GM12878 (cell line): ENCODE measurements around the gene SAMD3.

Experiments
- CHD1 ChIP-seq: IDR thresholded peaks from 2 replicates; pipeline ENCODE4 v1.6.1; 2012; ENCODE audit warnings: low read depth, low read length, improper control_type of control experiment
- EZH2 ChIP-seq: IDR thresholded peaks from 2 replicates; pipeline ENCODE4 v1.6.1; 2012; ENCODE audit warnings: low read depth, mild to moderate bottlenecking, control low read depth, inconsistent platforms, low read length, borderline replicate concordance; ENCODE audit not compliant: control insufficient read depth
- JUNB ChIP-seq: IDR thresholded peaks from 2 replicates; pipeline ENCODE4 v1.6.1; 2016; ENCODE audit warnings: antibody characterized with exemption, mild to moderate bottlenecking
- JUND ChIP-seq: IDR thresholded peaks from 2 replicates; pipeline ENCODE4 v1.6.1; 2012; ENCODE audit warnings: low read depth, mild to moderate bottlenecking, low read length, improper control_type of control experiment, moderate library complexity
- NBN ChIP-seq: fragments of 450-650 bp; IDR thresholded peaks from 2 replicates; pipeline ENCODE4 v1.6.1; 2016
- POLR2A ChIP-seq: IDR thresholded peaks from 2 replicates; pipeline ENCODE4 v1.6.1; 2011; ENCODE audit warnings: low read depth, mild to moderate bottlenecking, low read length
- POU2F2 ChIP-seq: IDR thresholded peaks from 3 replicates; pipeline ENCODE4 v1.6.1; 2011; ENCODE audit warnings: low read depth, mild to moderate bottlenecking, low read length, borderline replicate concordance
- RB1 ChIP-seq: fragments of 450-650 bp; formaldehyde crosslinking; IDR thresholded peaks from 2 replicates; pipeline ENCODE4 v1.6.1; 2017; ENCODE audit warnings: mild to moderate bottlenecking, borderline replicate concordance
- SREBF2 ChIP-seq: IDR thresholded peaks from 2 replicates; pipeline ENCODE4 v1.6.1; 2012; ENCODE audit warnings: mild to moderate bottlenecking, low read length
- TARDBP ChIP-seq: IDR thresholded peaks from 2 replicates; pipeline ENCODE4 v1.6.1; 2016; ENCODE audit warnings: borderline replicate concordance
- TF ChIP-seq, protein P1 (sequence below), 3 experiments: IDR thresholded peaks in 2 of 3; conservative IDR thresholded peaks in 1 of 3; 2 replicates each; pipeline ENCODE4 v1.5.1; 2011; ENCODE audit warnings: low read depth in 3 of 3, low read length in 3 of 3, mild to moderate bottlenecking in 3 of 3, control low read depth in 2 of 3, moderate library complexity in 2 of 3, inconsistent platforms in 1 of 3, mixed read lengths in 1 of 3; ENCODE audit not compliant: control insufficient read depth in 2 of 3, insufficient read depth in 1 of 3; ENCODE audit errors: extremely low read depth in 1 of 3
- TF ChIP-seq, protein P2 (sequence below): fragments of 450-650 bp; IDR thresholded peaks from 2 replicates; pipeline ENCODE4 v1.6.1; 2016; ENCODE audit warnings: mild to moderate bottlenecking, moderate library complexity, borderline replicate concordance

DNA sequence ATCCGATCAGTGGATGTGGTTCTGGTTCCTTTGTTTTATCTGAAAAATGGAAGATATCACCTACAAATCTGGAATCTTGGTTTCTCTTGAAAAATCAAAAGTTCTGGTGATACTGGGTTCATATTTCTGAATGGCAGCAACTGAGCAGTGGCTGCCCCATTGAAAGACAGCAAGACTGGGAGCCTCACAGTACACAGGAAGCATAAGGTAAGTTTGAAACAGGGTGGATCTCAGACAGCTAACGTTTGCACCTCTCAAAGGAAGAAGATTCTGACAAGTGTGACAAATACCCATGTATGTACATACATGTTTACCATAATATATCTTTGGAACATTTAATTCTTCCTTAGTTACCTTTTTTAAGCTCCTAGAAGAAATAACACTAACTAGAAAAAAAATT, at the start of gene SAMD3:
- TF ChIP-seq RB1 (no peak), EZH2 (no peak), NBN (no peak), SREBF2 (no peak), JUNB (no peak), JUND (no peak), POU2F2 (no peak), CHD1 (no peak), POLR2A (no peak), TARDBP (no peak)
- TF ChIP-seq, protein P1, sequence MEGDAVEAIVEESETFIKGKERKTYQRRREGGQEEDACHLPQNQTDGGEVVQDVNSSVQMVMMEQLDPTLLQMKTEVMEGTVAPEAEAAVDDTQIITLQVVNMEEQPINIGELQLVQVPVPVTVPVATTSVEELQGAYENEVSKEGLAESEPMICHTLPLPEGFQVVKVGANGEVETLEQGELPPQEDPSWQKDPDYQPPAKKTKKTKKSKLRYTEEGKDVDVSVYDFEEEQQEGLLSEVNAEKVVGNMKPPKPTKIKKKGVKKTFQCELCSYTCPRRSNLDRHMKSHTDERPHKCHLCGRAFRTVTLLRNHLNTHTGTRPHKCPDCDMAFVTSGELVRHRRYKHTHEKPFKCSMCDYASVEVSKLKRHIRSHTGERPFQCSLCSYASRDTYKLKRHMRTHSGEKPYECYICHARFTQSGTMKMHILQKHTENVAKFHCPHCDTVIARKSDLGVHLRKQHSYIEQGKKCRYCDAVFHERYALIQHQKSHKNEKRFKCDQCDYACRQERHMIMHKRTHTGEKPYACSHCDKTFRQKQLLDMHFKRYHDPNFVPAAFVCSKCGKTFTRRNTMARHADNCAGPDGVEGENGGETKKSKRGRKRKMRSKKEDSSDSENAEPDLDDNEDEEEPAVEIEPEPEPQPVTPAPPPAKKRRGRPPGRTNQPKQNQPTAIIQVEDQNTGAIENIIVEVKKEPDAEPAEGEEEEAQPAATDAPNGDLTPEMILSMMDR (IDR thresholded peaks at IDR 0.05 in 2 of 3, conservative IDR thresholded peaks at IDR 0.05 in 1 of 3; ENCODE audit: control insufficient read depth in 2 of 3, extremely low read depth in 1 of 3, insufficient read depth in 1 of 3, low read depth in 3 of 3, low read length in 3 of 3), result no peak
- TF ChIP-seq, protein P2, sequence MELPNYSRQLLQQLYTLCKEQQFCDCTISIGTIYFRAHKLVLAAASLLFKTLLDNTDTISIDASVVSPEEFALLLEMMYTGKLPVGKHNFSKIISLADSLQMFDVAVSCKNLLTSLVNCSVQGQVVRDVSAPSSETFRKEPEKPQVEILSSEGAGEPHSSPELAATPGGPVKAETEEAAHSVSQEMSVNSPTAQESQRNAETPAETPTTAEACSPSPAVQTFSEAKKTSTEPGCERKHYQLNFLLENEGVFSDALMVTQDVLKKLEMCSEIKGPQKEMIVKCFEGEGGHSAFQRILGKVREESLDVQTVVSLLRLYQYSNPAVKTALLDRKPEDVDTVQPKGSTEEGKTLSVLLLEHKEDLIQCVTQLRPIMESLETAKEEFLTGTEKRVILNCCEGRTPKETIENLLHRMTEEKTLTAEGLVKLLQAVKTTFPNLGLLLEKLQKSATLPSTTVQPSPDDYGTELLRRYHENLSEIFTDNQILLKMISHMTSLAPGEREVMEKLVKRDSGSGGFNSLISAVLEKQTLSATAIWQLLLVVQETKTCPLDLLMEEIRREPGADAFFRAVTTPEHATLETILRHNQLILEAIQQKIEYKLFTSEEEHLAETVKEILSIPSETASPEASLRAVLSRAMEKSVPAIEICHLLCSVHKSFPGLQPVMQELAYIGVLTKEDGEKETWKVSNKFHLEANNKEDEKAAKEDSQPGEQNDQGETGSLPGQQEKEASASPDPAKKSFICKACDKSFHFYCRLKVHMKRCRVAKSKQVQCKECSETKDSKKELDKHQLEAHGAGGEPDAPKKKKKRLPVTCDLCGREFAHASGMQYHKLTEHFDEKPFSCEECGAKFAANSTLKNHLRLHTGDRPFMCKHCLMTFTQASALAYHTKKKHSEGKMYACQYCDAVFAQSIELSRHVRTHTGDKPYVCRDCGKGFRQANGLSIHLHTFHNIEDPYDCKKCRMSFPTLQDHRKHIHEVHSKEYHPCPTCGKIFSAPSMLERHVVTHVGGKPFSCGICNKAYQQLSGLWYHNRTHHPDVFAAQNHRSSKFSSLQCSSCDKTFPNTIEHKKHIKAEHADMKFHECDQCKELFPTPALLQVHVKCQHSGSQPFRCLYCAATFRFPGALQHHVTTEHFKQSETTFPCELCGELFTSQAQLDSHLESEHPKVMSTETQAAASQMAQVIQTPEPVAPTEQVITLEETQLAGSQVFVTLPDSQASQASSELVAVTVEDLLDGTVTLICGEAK, result no peak
